Coronary artery (tissue), 2 donors: ENCODE measurements around the gene GPSM1.

Experiments
- DNase-seq: peaks from one replicate; pipeline ENCODE4 v3.0.0-alpha.2; 2017; ENCODE audit warnings: low spot score
- H3K27ac ChIP-seq, 2 donors: fragments of 200-600 bp; sonication (generic); one replicate each; pipeline ENCODE4 v1.5.1; 2016 to 2019
- H3K4me3 ChIP-seq: fragments of 200-600 bp; sonication (generic); 2 replicates; pipeline ENCODE4 v1.5.1; 2016; ENCODE audit warnings: mild to moderate bottlenecking, moderate library complexity
- CTCF ChIP-seq: fragments of 200-600 bp; sonication (generic); IDR thresholded peaks from one replicate; pipeline ENCODE4 v1.5.1; 2019; ENCODE audit warnings: antibody characterized with exemption

Gene GPSM1

GRCh38 chr9:136363106-136363948, 36.0 kb downstream of the GPSM1 start, which contains the start of gene DNLZ:
Gene DNLZ, minus strand, starts transcription at chr9:136363744. Its CDS starts 30 bp downstream, at chr9:136363714.
- peak within 1 kb of the TSS; percentile 54 to 99 for H3K27ac ChIP-seq
- peak; percentile 98 for TF ChIP-seq CTCF
- peak within 1 kb of the TSS; percentile 92 for H3K4me3 ChIP-seq
- peak; percentile 98 for DNase-seq

GRCh38 chr9:136363949-136364748, 36.8 kb downstream of the GPSM1 start:
- H3K4me3 ChIP-seq = peak overlapping the region; percentile 92

GRCh38 chr9:136364942-136365774, 37.8 kb downstream of the GPSM1 start:
- no peak for TF ChIP-seq CTCF
- no peak for DNase-seq
- no peak overlapping the region for H3K4me3 ChIP-seq
- no peak overlapping the region for H3K27ac ChIP-seq

More at GRCh38 chr9:136363949-136364748, 36.8 kb downstream of the GPSM1 start:
- no peak overlapping the region for H3K27ac ChIP-seq
- peak; percentile 42 for TF ChIP-seq CTCF
- no peak for DNase-seq

GRCh38 chr9:136365775-136366222, 38.5 kb downstream of the GPSM1 start:
- Histone ChIP-seq H3K27ac (no peak overlapping the region), H3K4me3 (no peak overlapping the region)
- TF ChIP-seq CTCF = no peak
- no peak for DNase-seq

- no peak for TF ChIP-seq CTCF
- no peak for DNase-seq
- H3K27ac ChIP-seq = no peak overlapping the region
- H3K4me3 ChIP-seq = no peak overlapping the region
Measured at GRCh38 chr9:136366826-136367225, 39.5 kb downstream of the GPSM1 start.

GRCh38 chr9:136367296-136368145, 40.2 kb downstream of the GPSM1 start:
- no peak for TF ChIP-seq CTCF
- no peak overlapping the region for H3K27ac ChIP-seq
- no peak overlapping the region for H3K4me3 ChIP-seq
- DNase-seq = no peak
